Gastrocnemius medialis (tissue), 4 donors: ENCODE measurements around the gene GRIK3.

ENCODE experiments used
- CTCF ChIP-seq, 5 experiments: fragments of 450-650 bp in 3 of 5; fragments of 200-600 bp in 2 of 5; sonication (generic) in 2 of 5; IDR thresholded peaks in 4 of 5; conservative IDR thresholded peaks in 1 of 5; 1 replicate in 4 of 5; 2 replicates in 1 of 5; pipeline ENCODE4 v1.5.1; 2016 to 2019; ENCODE audit warnings: antibody characterized with exemption in 5 of 5, mild to moderate bottlenecking in 3 of 5, moderate library complexity in 3 of 5
- POLR2A ChIP-seq, 2 donors: fragments of 450-650 bp; IDR thresholded peaks; one replicate each; pipeline ENCODE4 v1.6.1; 2017; ENCODE audit warnings: antibody characterized with exemption in 2 of 2, mild to moderate bottlenecking in 2 of 2, moderate library complexity in 2 of 2

GRCh38 chr1:37037690-37038089 lies 3.4 kb upstream of the GRIK3 start:
- no peak for TF ChIP-seq CTCF (IDR thresholded peaks at IDR 0.05 in 4 of 5, conservative IDR thresholded peaks at IDR 0.05 in 1 of 5)
- no peak for TF ChIP-seq POLR2A (IDR thresholded peaks at IDR 0.05)
